HCT116 (cell line): ENCODE data around the gene NOA1.
A peak's percentile ranks its signal among the peaks of the same experiment; 100 is the strongest.

Experiments used
- CEBPB ChIP-seq: IDR thresholded peaks from 2 replicates; pipeline ENCODE4 v1.6.1; 2012; ENCODE audit warnings: low read depth
- EZH2 ChIP-seq: fragments of 200-600 bp; sonication (generic); IDR thresholded peaks from 2 replicates; pipeline ENCODE4 v1.6.1; 2017; ENCODE audit warnings: antibody characterized with exemption, mixed run types
- POLR2A ChIP-seq: IDR thresholded peaks from 2 replicates; pipeline ENCODE4 v1.7.0; 2011; ENCODE audit warnings: borderline replicate concordance; ENCODE audit not compliant: insufficient read depth, insufficient read length; ENCODE audit errors: extremely low read depth
- SIN3A ChIP-seq: IDR thresholded peaks from 2 replicates; pipeline ENCODE4 v1.6.1; 2012; ENCODE audit warnings: low read depth
- SP1 ChIP-seq: IDR thresholded peaks from 2 replicates; pipeline ENCODE4 v1.6.1; 2012; ENCODE audit warnings: low read depth
- TCF7L2 ChIP-seq: IDR thresholded peaks from 2 replicates; pipeline ENCODE4 v1.7.0; 2011; ENCODE audit warnings: borderline replicate concordance, inconsistent platforms; ENCODE audit not compliant: insufficient read depth, insufficient read length; ENCODE audit errors: extremely low read depth
- YY1 ChIP-seq: IDR thresholded peaks from 2 replicates; pipeline ENCODE4 v1.6.1; 2011; ENCODE audit warnings: low read length, low read depth, moderate library complexity, mild to moderate bottlenecking; ENCODE audit not compliant: insufficient replicate concordance; ENCODE audit errors: extremely low read depth
- TF ChIP-seq, protein P1 (sequence below), 3 experiments: fragments of 200-600 bp in 1 of 3; sonication (generic) in 1 of 3; IDR thresholded peaks in 2 of 3; conservative IDR thresholded peaks in 1 of 3; 2 replicates each; pipeline ENCODE4 v1.5.1; 2012 to 2017; ENCODE audit warnings: low read depth in 2 of 3, low read length in 2 of 3, antibody characterized with exemption in 1 of 3, borderline replicate concordance in 1 of 3, control low read depth in 1 of 3, mild to moderate bottlenecking in 1 of 3, mixed read lengths in 1 of 3, mixed run types in 1 of 3, moderate library complexity in 1 of 3; ENCODE audit not compliant: insufficient read depth in 1 of 3

DNA sequence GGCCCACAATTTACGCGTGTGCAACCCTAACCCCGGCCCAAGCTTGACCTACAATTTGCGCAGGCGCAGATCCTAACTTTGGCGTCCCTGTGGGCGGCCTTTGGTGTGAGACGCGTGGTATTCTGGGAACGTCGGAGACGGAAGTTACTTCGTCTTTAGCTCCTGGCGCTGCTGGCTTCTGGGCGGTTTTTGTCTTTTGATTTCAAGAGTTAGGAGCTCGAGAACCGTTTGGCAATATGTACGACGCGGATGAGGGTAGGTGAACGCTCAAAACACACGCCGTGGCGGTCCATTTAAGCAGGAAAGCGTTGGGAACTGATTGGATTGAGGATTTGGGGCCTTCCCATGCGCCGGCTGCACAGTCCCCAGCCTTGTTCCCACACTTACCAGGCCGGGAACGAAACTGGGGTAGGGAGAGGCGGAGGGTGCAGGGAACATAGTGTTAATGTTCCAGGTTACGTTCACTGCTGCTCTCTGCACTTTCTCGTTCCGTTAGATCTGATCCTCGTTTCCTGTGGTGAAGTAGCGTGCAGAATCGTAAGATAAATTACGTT, 1.4 kb upstream of the NOA1 start, which contains the start of gene POLR2B:
- TF ChIP-seq TCF7L2 (peak; percentile 74), YY1 (no peak), EZH2 (no peak), SIN3A (peak; percentile 91), CEBPB (no peak), POLR2A (peak; percentile 91), SP1 (peak; percentile 13; the same call in 1 of the 2 replicates)
- TF ChIP-seq, protein P1, sequence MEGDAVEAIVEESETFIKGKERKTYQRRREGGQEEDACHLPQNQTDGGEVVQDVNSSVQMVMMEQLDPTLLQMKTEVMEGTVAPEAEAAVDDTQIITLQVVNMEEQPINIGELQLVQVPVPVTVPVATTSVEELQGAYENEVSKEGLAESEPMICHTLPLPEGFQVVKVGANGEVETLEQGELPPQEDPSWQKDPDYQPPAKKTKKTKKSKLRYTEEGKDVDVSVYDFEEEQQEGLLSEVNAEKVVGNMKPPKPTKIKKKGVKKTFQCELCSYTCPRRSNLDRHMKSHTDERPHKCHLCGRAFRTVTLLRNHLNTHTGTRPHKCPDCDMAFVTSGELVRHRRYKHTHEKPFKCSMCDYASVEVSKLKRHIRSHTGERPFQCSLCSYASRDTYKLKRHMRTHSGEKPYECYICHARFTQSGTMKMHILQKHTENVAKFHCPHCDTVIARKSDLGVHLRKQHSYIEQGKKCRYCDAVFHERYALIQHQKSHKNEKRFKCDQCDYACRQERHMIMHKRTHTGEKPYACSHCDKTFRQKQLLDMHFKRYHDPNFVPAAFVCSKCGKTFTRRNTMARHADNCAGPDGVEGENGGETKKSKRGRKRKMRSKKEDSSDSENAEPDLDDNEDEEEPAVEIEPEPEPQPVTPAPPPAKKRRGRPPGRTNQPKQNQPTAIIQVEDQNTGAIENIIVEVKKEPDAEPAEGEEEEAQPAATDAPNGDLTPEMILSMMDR (IDR thresholded peaks at IDR 0.05 in 2 of 3, conservative IDR thresholded peaks at IDR 0.05 in 1 of 3; ENCODE audit: borderline replicate concordance in 1 of 3, insufficient read depth in 1 of 3, low read depth in 2 of 3, low read length in 2 of 3): no peak
